Ishikawa (cell line): ENCODE measurements around the gene PACSIN1.

Experiments used
- CEBPB ChIP-seq: IDR thresholded peaks from 2 replicates; pipeline ENCODE4 v1.6.1; 2012
- EP300 ChIP-seq: IDR thresholded peaks from 2 replicates; pipeline ENCODE4 v1.6.1; 2012; ENCODE audit warnings: borderline replicate concordance
- MAX ChIP-seq: IDR thresholded peaks from 2 replicates; pipeline ENCODE4 v1.6.1; 2012
- NFIC ChIP-seq: IDR thresholded peaks from 2 replicates; pipeline ENCODE4 v1.6.1; 2012
- RAD21 ChIP-seq: IDR thresholded peaks from 2 replicates; pipeline ENCODE4 v1.6.1; 2012; ENCODE audit warnings: low read depth
- REST ChIP-seq: IDR thresholded peaks from 2 replicates; pipeline ENCODE4 v1.6.1; 2012; ENCODE audit warnings: low read depth, mild to moderate bottlenecking
- TAF1 ChIP-seq: IDR thresholded peaks from 2 replicates; pipeline ENCODE4 v1.6.1; 2012; ENCODE audit warnings: low read depth, mild to moderate bottlenecking
- TCF12 ChIP-seq: IDR thresholded peaks from 2 replicates; pipeline ENCODE4 v1.6.1; 2012; ENCODE audit warnings: low read depth
- TEAD4 ChIP-seq: IDR thresholded peaks from 2 replicates; pipeline ENCODE4 v1.6.1; 2012
- YY1 ChIP-seq: IDR thresholded peaks from 2 replicates; pipeline ENCODE4 v1.6.1; 2012; ENCODE audit warnings: low read depth
- ZBTB7A ChIP-seq: IDR thresholded peaks from 2 replicates; pipeline ENCODE4 v1.6.1; 2012; ENCODE audit warnings: low read depth
- TF ChIP-seq, protein P1 (sequence below): IDR thresholded peaks from 2 replicates; pipeline ENCODE4 v1.6.1; 2012

DNA sequence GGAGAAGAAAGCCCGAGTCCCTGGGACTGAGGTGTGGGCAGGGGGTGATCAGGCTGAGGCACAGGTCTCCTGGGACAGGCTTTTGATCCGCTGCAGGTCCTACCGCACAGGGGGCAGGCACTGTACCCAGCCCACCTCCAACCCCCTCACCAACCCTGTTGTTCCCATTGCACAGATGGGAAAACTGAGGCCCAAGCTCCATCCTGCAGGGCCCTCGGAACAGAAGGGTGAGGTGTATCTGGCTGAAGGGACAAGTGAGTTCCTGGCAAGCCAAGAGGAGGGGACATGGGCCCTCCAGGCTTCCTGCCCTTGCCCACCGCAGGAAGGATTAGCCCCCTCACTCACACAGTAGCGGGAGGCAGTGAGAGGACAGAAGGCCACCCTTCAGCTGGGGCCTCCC is 106.7 kb downstream of the PACSIN1 start:
- no peak for TF ChIP-seq REST
- no peak for TF ChIP-seq YY1
- no peak for TF ChIP-seq RAD21
- TF ChIP-seq CEBPB: no peak
- no peak for TF ChIP-seq ZBTB7A
- no peak for TF ChIP-seq TCF12
- TF ChIP-seq TAF1: no peak
- TF ChIP-seq NFIC: no peak
- no peak for TF ChIP-seq MAX
- no peak for TF ChIP-seq TEAD4
- TF ChIP-seq, protein P1, sequence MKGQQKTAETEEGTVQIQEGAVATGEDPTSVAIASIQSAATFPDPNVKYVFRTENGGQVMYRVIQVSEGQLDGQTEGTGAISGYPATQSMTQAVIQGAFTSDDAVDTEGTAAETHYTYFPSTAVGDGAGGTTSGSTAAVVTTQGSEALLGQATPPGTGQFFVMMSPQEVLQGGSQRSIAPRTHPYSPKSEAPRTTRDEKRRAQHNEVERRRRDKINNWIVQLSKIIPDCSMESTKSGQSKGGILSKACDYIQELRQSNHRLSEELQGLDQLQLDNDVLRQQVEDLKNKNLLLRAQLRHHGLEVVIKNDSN: no peak
- no peak for TF ChIP-seq EP300
